ENCODE measurements around the gene FAM227B. TPM values are rescaled to one million over a fixed set of nuclear protein-coding genes. Genes with fewer than 3 reads are reported as not detected.
"Not testable (repeated sequence)": the region's sequence is repeated elsewhere in the genome, so short reads cannot be mapped to it uniquely, and the experiment has no call there.

The FAM227B gene
- total RNA-seq, 1 donor from 2014 or later: 4.5 TPM

DNA sequence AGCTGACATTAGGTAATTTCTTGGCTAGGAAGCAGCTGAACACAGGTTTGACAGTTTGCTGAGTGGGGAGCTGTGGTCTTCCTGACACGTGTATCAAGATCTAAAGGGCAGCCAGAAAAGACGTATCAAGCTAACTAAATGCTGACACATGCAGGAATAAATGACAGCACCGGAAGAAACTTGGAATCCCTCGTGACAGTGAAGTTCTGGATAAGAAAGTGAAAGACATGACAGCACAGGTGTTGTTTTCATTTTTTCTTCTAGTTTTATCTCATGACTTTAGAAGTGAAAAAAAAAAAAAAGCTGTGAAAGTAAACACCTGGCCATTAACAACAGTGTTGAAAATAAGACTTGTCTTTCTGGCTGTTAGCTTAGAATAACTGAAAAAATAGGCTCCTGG lies 148.9 kb downstream of the FAM227B start:
- Mint-ChIP-seq H3K9me3 (no peaks in the 10 kb centered on the region), H3K4me3 (no peak overlapping the region), H3K27ac (no peak overlapping the region), H3K36me3 (ENCODE audit: low read depth) (no peaks in the 10 kb centered on the region), H3K4me1 (no peaks in the 10 kb centered on the region), H3K27me3 (no peaks in the 10 kb centered on the region)
- CTCF ChIA-PET: interaction anchor here (0.9 to 1.5 kb wide), 3 partner anchors 50 to 611 kb away, joined by 3 read pairs; no protein-coding TSS in a partner anchor
- intact Hi-C loops (cut with micrococcal nuclease): loop anchor here (2.0 kb wide), 1 partner anchor 531 kb away; no protein-coding TSS in a partner anchor
- ATAC-seq (ENCODE audit: low read depth) (no peak), DNase-seq (no peak)
- TF ChIP-seq CTCF (IDR thresholded peaks at IDR 0.05): no peak
- POLR2A ChIA-PET: interaction anchor here (0.5 kb wide), 1 partner anchor 674 kb away, joined by 8 read pairs; no protein-coding TSS in a partner anchor

DNA sequence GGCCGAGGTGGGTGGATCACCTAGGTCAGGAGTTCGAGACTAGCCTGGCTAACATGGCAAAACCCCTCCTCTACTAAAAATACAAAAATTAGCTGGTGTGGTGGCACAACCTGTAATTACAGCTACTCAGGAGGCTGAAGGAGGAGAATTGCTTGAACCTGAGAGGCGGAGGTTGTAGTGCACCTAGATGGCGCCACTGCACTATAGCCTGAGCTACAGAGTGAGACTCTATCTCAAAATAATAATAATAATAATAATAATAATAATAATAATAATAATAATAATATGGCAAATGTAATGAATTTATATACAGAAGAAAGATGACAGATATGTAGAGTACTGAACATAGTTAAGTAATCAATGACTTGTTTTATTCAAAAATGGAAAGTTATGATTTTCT lies 149.4 kb downstream of the FAM227B start:
- intact Hi-C loops (cut with micrococcal nuclease): loop anchor here (2.0 kb wide), 1 partner anchor 532 kb away; no protein-coding TSS in a partner anchor
- not testable (repeated sequence) for H3K9me3 Mint-ChIP-seq; ATAC-seq (ENCODE audit: low read depth); H3K27ac Mint-ChIP-seq; H3K4me3 Mint-ChIP-seq; H3K27me3 Mint-ChIP-seq; DNase-seq; H3K4me1 Mint-ChIP-seq; H3K36me3 Mint-ChIP-seq (ENCODE audit: low read depth)
- CTCF ChIA-PET: interaction anchor here (0.9 to 1.5 kb wide), 3 partner anchors 50 to 611 kb away, joined by 3 read pairs; no protein-coding TSS in a partner anchor
- POLR2A ChIA-PET: interaction anchor here (0.5 kb wide), 1 partner anchor 674 kb away, joined by 8 read pairs; no protein-coding TSS in a partner anchor

DNA sequence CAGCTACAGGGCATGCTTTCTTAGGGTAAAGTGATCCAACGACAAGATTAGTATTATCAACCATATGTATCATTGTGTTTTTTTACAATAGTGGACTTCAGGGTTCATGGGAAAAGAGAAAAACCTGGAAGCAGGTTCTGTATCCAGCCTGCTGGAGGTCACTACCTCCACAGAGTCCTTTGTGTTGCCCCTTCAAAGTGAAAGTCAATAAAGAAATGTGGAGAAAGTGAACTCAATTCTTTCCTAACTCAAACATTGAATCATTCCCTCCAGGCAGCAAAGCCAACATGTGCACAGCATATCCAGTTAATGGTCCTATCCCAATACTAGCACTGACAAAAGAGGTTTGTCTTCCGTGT lies 152.2 kb downstream of the FAM227B start:
- TF ChIP-seq CTCF (IDR thresholded peaks at IDR 0.05): no peak
- no peaks in the 10 kb centered on the region for H3K27me3 Mint-ChIP-seq
- no peak for ATAC-seq (ENCODE audit: low read depth)
- no peak for DNase-seq
- H3K36me3 Mint-ChIP-seq (ENCODE audit: low read depth): no peaks in the 10 kb centered on the region
- intact Hi-C loops (cut with micrococcal nuclease): no loop called here
- H3K27ac Mint-ChIP-seq: no peak overlapping the region
- H3K9me3 Mint-ChIP-seq: no peaks in the 10 kb centered on the region
- H3K4me1 Mint-ChIP-seq: no peaks in the 10 kb centered on the region
- no peak overlapping the region for H3K4me3 Mint-ChIP-seq
- ChIA-PET CTCF (no interaction called here), POLR2A (no interaction called here)

DNA sequence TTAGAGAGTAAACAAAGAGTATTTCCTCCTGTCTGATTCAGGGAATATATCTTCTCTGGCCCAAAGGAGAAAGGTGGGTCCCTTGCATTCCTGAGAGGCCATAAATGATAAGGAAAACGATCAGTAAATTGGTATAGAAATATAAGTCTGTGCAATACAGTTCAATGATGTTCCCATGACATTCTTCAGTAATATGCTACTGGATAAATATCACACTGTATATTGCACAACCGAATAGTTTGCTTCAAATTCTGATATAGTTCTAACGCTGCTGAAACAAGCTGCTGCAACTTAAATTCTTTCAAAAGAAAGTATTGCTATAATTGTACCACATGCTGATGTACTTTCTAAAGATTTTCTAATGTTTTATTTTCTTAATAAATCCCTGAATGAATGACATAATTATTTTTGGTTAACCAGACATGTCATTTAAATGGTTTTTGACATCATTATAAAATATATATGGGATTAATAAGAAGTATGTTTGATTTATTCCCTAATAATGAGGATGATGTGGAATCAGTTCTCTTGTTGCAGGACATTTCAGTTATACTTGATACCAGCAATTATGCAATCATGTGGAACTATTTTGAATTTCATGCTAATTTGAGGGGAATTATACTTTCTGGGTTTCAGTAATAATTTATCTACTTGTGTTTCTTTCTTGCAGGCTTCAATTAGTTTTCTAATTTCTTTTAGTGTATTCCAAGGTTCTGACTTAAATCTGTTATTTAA lies 152.7 kb downstream of the FAM227B start:
- ATAC-seq (ENCODE audit: low read depth) (no peak), DNase-seq (no peak)
- Mint-ChIP-seq H3K4me1 (no peaks in the 10 kb centered on the region), H3K27me3 (no peaks in the 10 kb centered on the region), H3K9me3 (no peaks in the 10 kb centered on the region), H3K4me3 (no peak overlapping the region), H3K27ac (no peak overlapping the region), H3K36me3 (ENCODE audit: low read depth) (no peaks in the 10 kb centered on the region)
- no peak for TF ChIP-seq CTCF (IDR thresholded peaks at IDR 0.05)
- ChIA-PET POLR2A (no interaction called here), CTCF (no interaction called here)
- intact Hi-C loops (cut with micrococcal nuclease): no loop called here

GRCh38 chr15:49466119-49466518 lies 154.5 kb downstream of the FAM227B start:
- Mint-ChIP-seq H3K27me3 (no peaks in the 10 kb centered on the region), H3K36me3 (ENCODE audit: low read depth) (no peaks in the 10 kb centered on the region), H3K4me1 (no peaks in the 10 kb centered on the region), H3K9me3 (no peaks in the 10 kb centered on the region), H3K4me3 (no peak overlapping the region), H3K27ac (no peak overlapping the region)
- no peak for TF ChIP-seq CTCF (IDR thresholded peaks at IDR 0.05)
- POLR2A ChIA-PET: no interaction called here
- CTCF ChIA-PET: no interaction called here
- intact Hi-C loops (cut with micrococcal nuclease): no loop called here
- DNase-seq (no peak), ATAC-seq (ENCODE audit: low read depth) (no peak)

All from activated B cell treated with CpG ODN at 0.5 μM for 24 hours (primary cell).